Neural crest cell (in vitro differentiated cells): ENCODE measurements around the gene DCC. TPM values are rescaled to one million over a fixed set of nuclear protein-coding genes. Genes with fewer than 3 reads are reported as not detected.

Experiments
- DNase-seq: peaks from one replicate; pipeline ENCODE4 v3.0.0; 2021; ENCODE audit warnings: low read depth, mixed read lengths, low spot score
- H3K27ac Mint-ChIP-seq: one replicate; pipeline ENCODE4 v1.8.0; 2021; ENCODE audit warnings: mild to moderate bottlenecking, mixed read lengths; ENCODE audit not compliant: unreplicated experiment
- H3K27me3 Mint-ChIP-seq: 2 replicates; pipeline ENCODE4 v1.8.0; 2021; ENCODE audit warnings: low read depth, mild to moderate bottlenecking, mixed read lengths
- H3K36me3 Mint-ChIP-seq: 2 replicates; pipeline ENCODE4 v1.8.0; 2021; ENCODE audit warnings: low read depth, mild to moderate bottlenecking, mixed read lengths
- H3K4me1 Mint-ChIP-seq: 2 replicates; pipeline ENCODE4 v1.8.0; 2021; ENCODE audit warnings: mixed read lengths
- H3K4me3 Mint-ChIP-seq: one replicate; pipeline ENCODE4 v1.8.0; 2021; ENCODE audit warnings: mild to moderate bottlenecking, mixed read lengths
- H3K9me3 Mint-ChIP-seq: 2 replicates; pipeline ENCODE4 v1.8.0; 2021; ENCODE audit warnings: mixed read lengths
- total RNA-seq: library from RNA; stranded (reverse); gene quantifications from 2 replicates; pipeline ENCODE4 v1.2.1, GENCODE V29; 2021
- TF ChIP-seq, protein P1 (sequence below): fragments of 200-600 bp; sonication (generic); conservative IDR thresholded peaks from 2 replicates; pipeline ENCODE4 v1.5.0; 2021; ENCODE audit warnings: antibody characterized with exemption, mild to moderate bottlenecking

DCC gene
- total RNA-seq, 1 donor from 2014 or later = 10.1 TPM

DNA sequence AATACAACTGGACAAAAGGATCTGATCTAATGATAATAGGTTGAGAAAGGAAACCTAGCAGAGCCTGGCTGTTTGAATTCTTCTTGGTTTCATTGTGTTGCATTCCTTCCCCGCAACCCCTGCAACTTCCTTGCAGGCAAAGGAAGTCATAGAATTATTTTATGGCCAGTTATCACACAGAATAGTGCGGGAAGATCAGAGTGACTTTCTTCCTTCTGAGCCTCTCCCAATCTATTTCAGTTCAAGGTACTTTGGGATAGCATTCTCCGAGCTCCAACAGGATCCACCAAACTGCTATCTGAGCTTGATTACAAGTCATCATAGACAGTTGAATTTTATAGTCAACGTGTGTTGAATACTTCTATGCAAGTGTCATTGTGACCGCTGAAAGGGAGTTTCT, 441.1 kb downstream of the DCC start:
- TF ChIP-seq, protein P1, sequence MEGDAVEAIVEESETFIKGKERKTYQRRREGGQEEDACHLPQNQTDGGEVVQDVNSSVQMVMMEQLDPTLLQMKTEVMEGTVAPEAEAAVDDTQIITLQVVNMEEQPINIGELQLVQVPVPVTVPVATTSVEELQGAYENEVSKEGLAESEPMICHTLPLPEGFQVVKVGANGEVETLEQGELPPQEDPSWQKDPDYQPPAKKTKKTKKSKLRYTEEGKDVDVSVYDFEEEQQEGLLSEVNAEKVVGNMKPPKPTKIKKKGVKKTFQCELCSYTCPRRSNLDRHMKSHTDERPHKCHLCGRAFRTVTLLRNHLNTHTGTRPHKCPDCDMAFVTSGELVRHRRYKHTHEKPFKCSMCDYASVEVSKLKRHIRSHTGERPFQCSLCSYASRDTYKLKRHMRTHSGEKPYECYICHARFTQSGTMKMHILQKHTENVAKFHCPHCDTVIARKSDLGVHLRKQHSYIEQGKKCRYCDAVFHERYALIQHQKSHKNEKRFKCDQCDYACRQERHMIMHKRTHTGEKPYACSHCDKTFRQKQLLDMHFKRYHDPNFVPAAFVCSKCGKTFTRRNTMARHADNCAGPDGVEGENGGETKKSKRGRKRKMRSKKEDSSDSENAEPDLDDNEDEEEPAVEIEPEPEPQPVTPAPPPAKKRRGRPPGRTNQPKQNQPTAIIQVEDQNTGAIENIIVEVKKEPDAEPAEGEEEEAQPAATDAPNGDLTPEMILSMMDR = no peak
- H3K36me3 Mint-ChIP-seq = no peaks in the 10 kb centered on the region
- no peaks in the 10 kb centered on the region for H3K9me3 Mint-ChIP-seq
- no peak for DNase-seq
- H3K27me3 Mint-ChIP-seq = peaks cover 3% of the 10 kb centered on the region
- peaks cover 5% of the 10 kb centered on the region for H3K4me1 Mint-ChIP-seq
- H3K27ac Mint-ChIP-seq = no peak overlapping the region
- no peak overlapping the region for H3K4me3 Mint-ChIP-seq

- no peaks in the 10 kb centered on the region for H3K4me1 Mint-ChIP-seq
- TF ChIP-seq, protein P1 = no peak
- no peaks in the 10 kb centered on the region for H3K27me3 Mint-ChIP-seq
- no peak overlapping the region for H3K27ac Mint-ChIP-seq
- H3K36me3 Mint-ChIP-seq = peaks cover 15% of the 10 kb centered on the region
- H3K4me3 Mint-ChIP-seq = no peak overlapping the region
- peaks cover 25% of the 10 kb centered on the region for H3K9me3 Mint-ChIP-seq
- no peak for DNase-seq
These were observed 451.3 kb downstream of the DCC start for GRCh38 chr18:52791321-52791720.

DNA sequence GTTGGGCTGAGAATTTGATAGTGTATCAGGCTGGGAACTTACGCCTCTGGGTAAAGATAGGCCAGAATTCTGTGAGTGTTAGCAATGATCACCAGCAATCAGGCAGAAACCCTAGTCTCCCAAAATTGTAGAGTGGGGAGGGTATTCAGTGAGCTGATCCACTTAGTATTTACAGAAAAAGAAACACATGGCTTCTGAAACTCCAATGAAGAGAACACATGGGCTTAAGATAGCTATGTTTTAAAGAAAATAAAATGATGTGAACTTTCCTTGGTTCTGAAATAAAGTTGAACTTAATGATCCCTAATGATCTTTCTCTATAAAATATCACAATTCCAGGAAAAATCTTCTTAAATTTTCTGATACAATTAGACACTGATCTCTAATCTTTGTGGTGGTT, 472.8 kb downstream of the DCC start:
- Mint-ChIP-seq H3K27me3 (no peaks in the 10 kb centered on the region), H3K4me3 (no peak overlapping the region), H3K9me3 (peaks cover 10% of the 10 kb centered on the region), H3K36me3 (peaks cover 2% of the 10 kb centered on the region), H3K4me1 (no peaks in the 10 kb centered on the region), H3K27ac (no peak overlapping the region)
- TF ChIP-seq, protein P1 = no peak
- DNase-seq = no peak

DNA sequence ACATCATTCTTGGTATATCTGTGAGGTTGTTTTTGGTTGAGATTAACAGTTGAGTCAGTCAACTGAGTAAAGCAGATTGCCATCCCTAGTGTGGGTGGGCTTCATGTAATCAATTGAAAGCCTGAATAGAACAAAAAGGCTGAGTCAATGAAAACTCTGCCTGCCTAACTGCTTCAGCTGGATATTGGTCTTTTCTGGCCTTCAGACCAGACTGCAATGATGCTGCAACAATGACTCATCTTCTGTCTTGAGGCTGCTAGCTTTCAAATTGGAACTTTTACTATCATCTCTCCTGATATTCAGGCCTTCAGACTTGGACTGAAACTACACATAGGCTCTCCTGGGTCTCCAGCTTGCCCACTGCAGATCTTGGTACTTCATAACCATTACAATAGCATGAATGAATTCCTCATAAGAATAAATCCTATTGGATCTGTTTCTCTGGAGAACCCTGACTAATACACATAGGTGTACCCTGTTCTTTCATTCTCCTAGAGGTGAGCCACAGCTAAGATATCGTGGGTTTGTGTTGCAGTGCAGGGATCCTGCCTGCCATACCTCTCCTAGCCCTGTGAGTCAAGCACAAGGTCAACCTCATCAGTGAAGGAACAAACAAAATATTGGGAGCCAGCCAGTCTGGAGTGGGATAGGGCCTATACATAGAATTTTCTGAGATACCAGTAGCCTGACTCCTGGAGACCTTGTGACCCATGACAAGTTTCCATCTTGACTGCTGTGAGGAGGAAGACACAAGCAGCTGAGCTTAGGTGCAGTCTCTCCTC, 473.8 kb downstream of the DCC start:
- no peak for DNase-seq
- H3K36me3 Mint-ChIP-seq = peaks cover 2% of the 10 kb centered on the region
- no peaks in the 10 kb centered on the region for H3K4me1 Mint-ChIP-seq
- H3K27ac Mint-ChIP-seq = no peak overlapping the region
- peaks cover 7% of the 10 kb centered on the region for H3K9me3 Mint-ChIP-seq
- H3K4me3 Mint-ChIP-seq = no peak overlapping the region
- H3K27me3 Mint-ChIP-seq = no peaks in the 10 kb centered on the region
- TF ChIP-seq, protein P1 = no peak

- H3K36me3 Mint-ChIP-seq = no peaks in the 10 kb centered on the region
- TF ChIP-seq, protein P1 = no peak
- no peaks in the 10 kb centered on the region for H3K4me1 Mint-ChIP-seq
- no peak for DNase-seq
- H3K4me3 Mint-ChIP-seq = no peak overlapping the region
- no peaks in the 10 kb centered on the region for H3K27me3 Mint-ChIP-seq
- H3K9me3 Mint-ChIP-seq = peaks cover 2% of the 10 kb centered on the region
- H3K27ac Mint-ChIP-seq = no peak overlapping the region
These were observed 475.7 kb downstream of the DCC start for GRCh38 chr18:52815651-52816050.
